ENCODE data around the gene CHD8. TPM values are rescaled to one million over a fixed set of nuclear protein-coding genes. Genes with fewer than 3 reads are reported as not detected.
A peak's percentile ranks its signal among the peaks of the same experiment; 100 is the strongest.

The CHD8 gene
- total and polyA plus RNA-seq, 2 of the 13 experiments (the other 11 are each of a cell fraction or from before 2014, with no cell fraction given): 35.1 to 79.6 TPM

GRCh38 chr14:21382886-21383847 is 72.8 kb downstream of the CHD8 start (continued):
- no peak for TF ChIP-seq ZNF687 (CRISPR knock-in tag; IDR thresholded peaks at IDR 0.05)
- TF ChIP-seq ZNF101 (CRISPR knock-in tag; IDR thresholded peaks at IDR 0.05; ENCODE audit: borderline replicate concordance, low read depth): no peak
- TF ChIP-seq ZNF543 (CRISPR knock-in tag; IDR thresholded peaks at IDR 0.05): no peak
- 0 out of 2 replicates have a peak, but pooled peaks have one; percentile 58 for TF ChIP-seq JUND (CRISPR knock-in tag; IDR thresholded peaks at IDR 0.05)
- TF ChIP-seq ZNF773 (CRISPR knock-in tag; IDR thresholded peaks at IDR 0.05; ENCODE audit: borderline replicate concordance): no peak
- TF ChIP-seq FOXK2 (IDR thresholded peaks at IDR 0.05): no peak
- TF ChIP-seq ESRRA (CRISPR knock-in tag; IDR thresholded peaks at IDR 0.05; ENCODE audit: low read depth): peak; percentile 41; the same call in 1 of the 2 replicates
- no peak for TF ChIP-seq DRAP1 (CRISPR knock-in tag; IDR thresholded peaks at IDR 0.05)
- no peak for TF ChIP-seq ZBTB38 (CRISPR knock-in tag; IDR thresholded peaks at IDR 0.05)
- TF ChIP-seq NR2C2 (CRISPR knock-in tag; IDR thresholded peaks at IDR 0.05; ENCODE audit: borderline replicate concordance): no peak
- TF ChIP-seq ZBTB42 (CRISPR knock-in tag; IDR thresholded peaks at IDR 0.05): no peak
- 0 out of 2 replicates have a peak, but pooled peaks have one; percentile 22 for TF ChIP-seq ZBTB26 (CRISPR knock-in tag; IDR thresholded peaks at IDR 0.05; ENCODE audit: borderline replicate concordance)
- 0 out of 2 replicates have a peak, but pooled peaks have one; percentile 21 for TF ChIP-seq HNF4A (CRISPR knock-in tag; IDR thresholded peaks at IDR 0.05)
- no peak for TF ChIP-seq CBFB (CRISPR knock-in tag; IDR thresholded peaks at IDR 0.05)
- no peak for TF ChIP-seq ZNF766 (CRISPR knock-in tag; IDR thresholded peaks at IDR 0.05; ENCODE audit: borderline replicate concordance)
- TF ChIP-seq BHLHE40 (IDR thresholded peaks at IDR 0.05; ENCODE audit: low read length): no peak
- TF ChIP-seq NFE2 (CRISPR knock-in tag; IDR thresholded peaks at IDR 0.05): no peak
- TF ChIP-seq ZNF740 (CRISPR knock-in tag; IDR thresholded peaks at IDR 0.05): no peak
